Measurements from ENCODE around the gene CNTN2. TPM values are rescaled to one million over a fixed set of nuclear protein-coding genes. Genes with fewer than 3 reads are reported as not detected.

CNTN2 gene
- total and polyA plus RNA-seq, 2 of the 4 experiments (the other 2 are of a cell fraction), result not detected

- Histone ChIP-seq H2AK9ac (replicated peaks; ENCODE audit: low read depth, low read length, poor library complexity) (no peak overlapping the region), H4K91ac (ENCODE audit: insufficient read depth, low read depth, low read length) (no peak overlapping the region), H2BK120ac (ENCODE audit: low read depth, low read length) (no peak overlapping the region), H2BK20ac (ENCODE audit: low read depth, low read length) (no peak overlapping the region), H4K20me1 (ENCODE audit: insufficient read depth, low read length) (no peaks in the 10 kb centered on the region), H3K4ac (ENCODE audit: low read depth, low read length) (no peak overlapping the region), H3K9me1 (ENCODE audit: insufficient read depth, low read length) (no peaks in the 10 kb centered on the region), H3K27me3 (ENCODE audit: control insufficient read depth, insufficient read depth, low read length) (peaks cover 27% of the 10 kb centered on the region), H3K14ac (replicated peaks; ENCODE audit: low read depth, low read length) (no peak overlapping the region), H3K56ac (ENCODE audit: extremely low read depth, insufficient read depth, low read length) (no peak overlapping the region), H3K9ac (ENCODE audit: low read depth, low read length) (no peak overlapping the region), H2AK5ac (ENCODE audit: low read depth, low read length) (no peak overlapping the region), H2BK5ac (ENCODE audit: low read depth, low read length, poor library complexity, severe bottlenecking) (no peak overlapping the region), H3K27ac (ENCODE audit: insufficient read depth, low read length) (no peak overlapping the region), H3K79me1 (ENCODE audit: low read depth in 1 of 2, low read length in 2 of 2) (no peaks in the 10 kb centered on the region), H3K9me3 (ENCODE audit: control insufficient read depth, insufficient read depth, low read length) (no peaks in the 10 kb centered on the region), H2AFZ (replicated peaks; ENCODE audit: low read length, poor library complexity) (no peak overlapping the region), H2BK15ac (ENCODE audit: low read depth, low read length) (no peak overlapping the region), H4K5ac (ENCODE audit: low read depth, low read length) (no peak overlapping the region), H4K8ac (ENCODE audit: low read depth in 2 of 2, low read length in 2 of 2) (no peak overlapping the region), H3K36me3 (ENCODE audit: control insufficient read depth, insufficient read depth, low read length) (no peaks in the 10 kb centered on the region), H3K4me2 (ENCODE audit: low read depth, low read length) (no peak overlapping the region), H3K23ac (ENCODE audit: low read depth, low read length) (no peak overlapping the region), H3K4me3 (ENCODE audit: insufficient read depth, low read depth, low read length) (no peak overlapping the region), H3K4me1 (ENCODE audit: control insufficient read depth, insufficient read depth, low read length) (no peaks in the 10 kb centered on the region), H3K18ac (ENCODE audit: low read depth, low read length) (no peak overlapping the region)
- WGBS, 2 experiments (ENCODE audit: extremely low coverage in 2 of 2, insufficient read length in 1 of 2), result 94% methylated on average over 18 of the region's 22 CpGs; no CpG with 5 or more reads in 1 of the 2 experiments
- ATAC-seq (ENCODE audit: low read depth), result no peak
- dilution Hi-C loops (cut with HindIII; ENCODE audit: low sequenced_read_pairs, unreplicated experiment), result no loop called here
- no TSS peak for BruUV-seq (replicated peaks)
- intact Hi-C loops (cut with micrococcal nuclease), result no loop called here
- POLR2A ChIA-PET (ENCODE audit: unreplicated experiment), result no interaction called here
- DNase-seq, result no peak
- TF ChIP-seq, protein P1, sequence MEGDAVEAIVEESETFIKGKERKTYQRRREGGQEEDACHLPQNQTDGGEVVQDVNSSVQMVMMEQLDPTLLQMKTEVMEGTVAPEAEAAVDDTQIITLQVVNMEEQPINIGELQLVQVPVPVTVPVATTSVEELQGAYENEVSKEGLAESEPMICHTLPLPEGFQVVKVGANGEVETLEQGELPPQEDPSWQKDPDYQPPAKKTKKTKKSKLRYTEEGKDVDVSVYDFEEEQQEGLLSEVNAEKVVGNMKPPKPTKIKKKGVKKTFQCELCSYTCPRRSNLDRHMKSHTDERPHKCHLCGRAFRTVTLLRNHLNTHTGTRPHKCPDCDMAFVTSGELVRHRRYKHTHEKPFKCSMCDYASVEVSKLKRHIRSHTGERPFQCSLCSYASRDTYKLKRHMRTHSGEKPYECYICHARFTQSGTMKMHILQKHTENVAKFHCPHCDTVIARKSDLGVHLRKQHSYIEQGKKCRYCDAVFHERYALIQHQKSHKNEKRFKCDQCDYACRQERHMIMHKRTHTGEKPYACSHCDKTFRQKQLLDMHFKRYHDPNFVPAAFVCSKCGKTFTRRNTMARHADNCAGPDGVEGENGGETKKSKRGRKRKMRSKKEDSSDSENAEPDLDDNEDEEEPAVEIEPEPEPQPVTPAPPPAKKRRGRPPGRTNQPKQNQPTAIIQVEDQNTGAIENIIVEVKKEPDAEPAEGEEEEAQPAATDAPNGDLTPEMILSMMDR (conservative IDR thresholded peaks at IDR 0.05; ENCODE audit: low read depth, low read length), result no peak
- TF ChIP-seq ELK1 (IDR thresholded peaks at IDR 0.05; ENCODE audit: borderline replicate concordance, low read depth, low read length) (no peak), POLR2A (IDR thresholded peaks at IDR 0.05; ENCODE audit: low read depth, low read length) (no peak), BHLHE40 (IDR thresholded peaks at IDR 0.05; ENCODE audit: low read depth, low read length) (no peak), MAFK (IDR thresholded peaks at IDR 0.05; ENCODE audit: low read depth, low read length) (no peak), MAZ (IDR thresholded peaks at IDR 0.05; ENCODE audit: borderline replicate concordance, low read depth, low read length) (no peak), SMC3 (IDR thresholded peaks at IDR 0.05; ENCODE audit: low read depth, low read length) (no peak), CHD1 (IDR thresholded peaks at IDR 0.05; ENCODE audit: low read depth, low read length) (no peak), NFE2L2 (IDR thresholded peaks at IDR 0.05; ENCODE audit: low read depth, low read length) (no peak), FOS (IDR thresholded peaks at IDR 0.05; ENCODE audit: low read depth, low read length) (no peak), USF2 (IDR thresholded peaks at IDR 0.05; ENCODE audit: low read depth, low read length) (no peak)
- in situ Hi-C loops (cut with MboI; ENCODE audit: low sequenced_read_pairs), result no loop called here
- CTCF ChIA-PET, result no interaction called here
Measured at GRCh38 chr1:204996981-204997380, 46.0 kb upstream of the CNTN2 start.
